ENCODE data around the gene LGALSL.

GRCh38 chr2:64491426-64491825, 37.5 kb downstream of the LGALSL start:
- TF ChIP-seq EZH2 (IDR thresholded peaks at IDR 0.05) (no peak), POLR2A (IDR thresholded peaks at IDR 0.05; ENCODE audit: borderline replicate concordance, extremely low read depth, insufficient read depth, insufficient read length) (no peak), JUND (IDR thresholded peaks at IDR 0.05) (no peak)
- TF ChIP-seq, protein P1, sequence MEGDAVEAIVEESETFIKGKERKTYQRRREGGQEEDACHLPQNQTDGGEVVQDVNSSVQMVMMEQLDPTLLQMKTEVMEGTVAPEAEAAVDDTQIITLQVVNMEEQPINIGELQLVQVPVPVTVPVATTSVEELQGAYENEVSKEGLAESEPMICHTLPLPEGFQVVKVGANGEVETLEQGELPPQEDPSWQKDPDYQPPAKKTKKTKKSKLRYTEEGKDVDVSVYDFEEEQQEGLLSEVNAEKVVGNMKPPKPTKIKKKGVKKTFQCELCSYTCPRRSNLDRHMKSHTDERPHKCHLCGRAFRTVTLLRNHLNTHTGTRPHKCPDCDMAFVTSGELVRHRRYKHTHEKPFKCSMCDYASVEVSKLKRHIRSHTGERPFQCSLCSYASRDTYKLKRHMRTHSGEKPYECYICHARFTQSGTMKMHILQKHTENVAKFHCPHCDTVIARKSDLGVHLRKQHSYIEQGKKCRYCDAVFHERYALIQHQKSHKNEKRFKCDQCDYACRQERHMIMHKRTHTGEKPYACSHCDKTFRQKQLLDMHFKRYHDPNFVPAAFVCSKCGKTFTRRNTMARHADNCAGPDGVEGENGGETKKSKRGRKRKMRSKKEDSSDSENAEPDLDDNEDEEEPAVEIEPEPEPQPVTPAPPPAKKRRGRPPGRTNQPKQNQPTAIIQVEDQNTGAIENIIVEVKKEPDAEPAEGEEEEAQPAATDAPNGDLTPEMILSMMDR (IDR thresholded peaks at IDR 0.05 in 2 of 3, conservative IDR thresholded peaks at IDR 0.05 in 1 of 3; ENCODE audit: borderline replicate concordance in 1 of 3, insufficient read depth in 1 of 3, low read depth in 2 of 3, low read length in 2 of 3), result no peak

Measured in HCT116 (cell line).